Common myeloid progenitor, CD34-positive (primary cell): ENCODE measurements around the gene STK16.

Source experiments
- CTCF ChIA-PET: fragments of 350-600 bp; sonication (Branson Sonifier 250); formaldehyde crosslinking; loops from one replicate; lab custom pipeline; 2021; ENCODE audit warnings: antibody characterized with exemption; lab: Charles Lee
- POLR2A ChIA-PET: fragments of 350-600 bp; sonication (Branson Sonifier 250); formaldehyde crosslinking; loops from one replicate; lab custom pipeline; 2021; ENCODE audit warnings: antibody characterized with exemption; lab: Charles Lee
- DNase-seq, 3 donors: peaks; one replicate each; pipeline versions ENCODE4 v3.0.0 to v3.0.0-alpha.2; 2013
- H3K27ac ChIP-seq, 2 experiments: 1 replicate in 1 of 2; 2 replicates in 1 of 2; pipeline ENCODE4 v1.7.0; 2013; ENCODE audit warnings: inconsistent platforms in 2 of 2, low read length in 2 of 2, mild to moderate bottlenecking in 2 of 2, low read depth in 1 of 2, moderate library complexity in 1 of 2; ENCODE audit not compliant: severe bottlenecking in 2 of 2, insufficient read depth in 1 of 2, poor library complexity in 1 of 2
- H3K27me3 ChIP-seq, 5 experiments: replicated peaks in 2 of 5; 1 replicate in 3 of 5; 2 replicates in 2 of 5; pipeline versions ENCODE4 v1.6.1 to v1.7.0; 2013; ENCODE audit warnings: low read length in 4 of 5, mild to moderate bottlenecking in 2 of 5, moderate library complexity in 2 of 5, inconsistent platforms in 1 of 5; ENCODE audit not compliant: insufficient read depth in 5 of 5, control insufficient read depth in 4 of 5
- H3K36me3 ChIP-seq, 4 experiments: 1 replicate in 2 of 4; 2 replicates in 2 of 4; pipeline versions ENCODE4 v1.6.1 to v1.7.0; 2013; ENCODE audit warnings: low read length in 3 of 4, control low read depth in 1 of 4, mild to moderate bottlenecking in 1 of 4; ENCODE audit not compliant: control insufficient read depth in 4 of 4, insufficient read depth in 4 of 4
- H3K4me1 ChIP-seq, 4 experiments: 1 replicate in 3 of 4; 2 replicates in 1 of 4; pipeline versions ENCODE4 v1.6.1 to v1.7.1; 2013; ENCODE audit warnings: low read length in 3 of 4, mild to moderate bottlenecking in 3 of 4, control low read depth in 1 of 4, inconsistent platforms in 1 of 4, moderate library complexity in 1 of 4; ENCODE audit not compliant: control insufficient read depth in 4 of 4, insufficient read depth in 4 of 4; ENCODE audit errors: control extremely low read depth in 1 of 4
- H3K4me3 ChIP-seq, 7 experiments: 1 replicate in 4 of 7; 2 replicates in 3 of 7; pipeline versions ENCODE4 v1.5.1 to v1.7.0; 2013; ENCODE audit warnings: mild to moderate bottlenecking in 7 of 7, low read length in 6 of 7, moderate library complexity in 6 of 7, inconsistent platforms in 2 of 7, low read depth in 2 of 7, control low read depth in 1 of 7; ENCODE audit not compliant: insufficient read depth in 4 of 7, control insufficient read depth in 1 of 7; ENCODE audit errors: extremely low read depth in 1 of 7
- H3K9me3 ChIP-seq, 5 experiments: 1 replicate in 4 of 5; 2 replicates in 1 of 5; pipeline versions ENCODE4 v1.6.1 to v1.7.1; 2013; ENCODE audit warnings: low read length in 4 of 5, mild to moderate bottlenecking in 2 of 5, inconsistent platforms in 1 of 5, low read depth in 1 of 5, moderate library complexity in 1 of 5; ENCODE audit not compliant: control insufficient read depth in 4 of 5, insufficient read depth in 2 of 5; ENCODE audit errors: control extremely low read depth in 1 of 5
- WGBS: methylation state at CpG from one replicate; pipeline ENCODE4 v1.1.5; 2013; ENCODE audit not compliant: insufficient coverage; 5-methylcytosine and 5-hydroxymethylcytosine counted together

The STK16 gene

DNA sequence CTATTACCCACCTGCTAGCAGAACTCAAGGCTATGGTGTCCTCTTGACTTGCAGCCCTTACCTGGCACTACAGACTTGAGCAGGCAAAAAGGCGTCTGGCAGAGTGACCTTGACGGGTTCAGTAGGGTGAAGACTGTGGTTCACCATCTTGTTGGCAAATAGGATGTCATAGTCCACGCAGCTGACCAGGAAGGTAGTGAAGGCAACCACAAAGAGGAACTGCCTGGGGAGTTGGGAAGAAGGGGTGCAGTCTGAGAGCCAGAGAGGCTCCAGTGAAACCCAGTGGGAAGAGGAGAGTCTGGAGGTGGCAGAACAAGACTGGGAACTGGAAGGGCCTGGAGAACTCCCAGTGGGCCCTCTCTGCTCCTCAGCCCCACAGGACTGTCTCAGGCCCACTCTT is 19.9 kb upstream of the STK16 start:
- Histone ChIP-seq H3K9me3 (no peaks in the 10 kb centered on the region), H3K27me3 (no peaks in the 10 kb centered on the region), H3K27ac (no peak overlapping the region), H3K4me3 (no peak overlapping the region), H3K4me1 (peaks cover 7 to 33% (median 29%) of the 10 kb centered on the region in 4 experiments), H3K36me3 (peaks cover 20 to 64% (median 43%) of the 10 kb centered on the region in 4 experiments)
- ChIA-PET CTCF (interaction anchor here (1.3 kb wide), 1 partner anchor 68 kb away, joined by 3 read pairs; no protein-coding TSS in a partner anchor), POLR2A (no interaction called here)
- 37% methylated on average over 3 of the region's 3 CpGs for WGBS
- DNase-seq, result peak in 1 of 3 donors; percentile 26

DNA sequence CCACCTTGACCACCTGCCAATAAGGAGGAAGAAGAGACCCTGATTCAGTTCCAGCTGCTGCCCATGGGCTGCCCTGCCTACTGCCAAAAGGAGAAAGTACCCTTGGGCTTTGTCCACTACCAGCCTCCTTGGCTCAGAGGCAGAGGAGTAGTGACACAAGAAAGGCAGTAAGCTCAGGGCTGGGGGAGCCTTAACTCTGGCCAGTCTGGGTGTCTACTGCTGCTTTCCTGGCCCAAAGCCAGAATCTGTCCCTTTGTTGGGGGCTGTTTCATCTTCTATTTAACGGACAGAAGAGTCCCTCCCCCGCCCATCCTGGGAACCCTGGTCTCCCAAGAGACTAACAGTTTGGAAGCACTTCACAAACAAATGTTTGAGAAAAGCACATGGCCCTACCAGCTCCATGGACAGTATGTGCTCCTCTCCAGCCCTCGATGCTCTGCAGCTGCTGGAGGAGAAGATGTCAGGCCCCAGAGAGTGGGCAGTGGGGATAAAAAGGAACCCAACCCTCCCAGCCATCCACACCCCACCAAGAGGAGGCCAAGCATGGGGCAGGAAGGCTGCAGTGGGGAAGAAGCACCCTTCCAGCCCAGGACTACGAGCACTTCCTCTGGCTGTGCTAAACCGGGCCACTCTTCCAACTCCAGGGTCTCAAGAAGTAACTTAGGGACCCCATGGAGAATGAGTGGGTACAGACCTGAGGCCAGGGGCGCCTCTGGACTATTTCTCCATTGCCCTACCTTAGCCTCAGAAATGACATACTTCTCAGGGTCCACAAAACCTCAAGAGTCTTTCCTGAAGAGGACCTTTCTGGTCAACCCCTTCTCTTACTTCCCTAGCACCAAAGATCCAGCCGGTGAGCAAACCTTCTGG is 17.0 kb upstream of the STK16 start:
- 35% methylated on average over 6 of the region's 7 CpGs for WGBS
- Histone ChIP-seq H3K36me3 (peaks cover 21 to 52% (median 31%) of the 10 kb centered on the region in 4 experiments), H3K4me3 (peak overlapping the region; percentile 60 to 98 (median 91)), H3K9me3 (no peaks in the 10 kb centered on the region), H3K4me1 (peaks cover 10 to 41% (median 36%) of the 10 kb centered on the region in 4 experiments), H3K27me3 (no peaks in the 10 kb centered on the region), H3K27ac (peak overlapping the region; percentile 85 to 90)
- DNase-seq, result no peak
- POLR2A ChIA-PET, result interaction anchor here (0.6 to 2.0 kb wide), 5 partner anchors 9 to 415 kb away, joined by 3 to 12 read pairs (median 4); partner anchors contain the start of genes ABCB6, GLB1L, STK16 and TUBA4A
- CTCF ChIA-PET, result interaction anchor here (1.5 to 5.2 kb wide), 5 partner anchors 13 to 198 kb away, joined by 3 to 41 read pairs (median 15); partner anchors contain the start of genes GLB1L, STK16, TUBA4A and TUBA4B

DNA sequence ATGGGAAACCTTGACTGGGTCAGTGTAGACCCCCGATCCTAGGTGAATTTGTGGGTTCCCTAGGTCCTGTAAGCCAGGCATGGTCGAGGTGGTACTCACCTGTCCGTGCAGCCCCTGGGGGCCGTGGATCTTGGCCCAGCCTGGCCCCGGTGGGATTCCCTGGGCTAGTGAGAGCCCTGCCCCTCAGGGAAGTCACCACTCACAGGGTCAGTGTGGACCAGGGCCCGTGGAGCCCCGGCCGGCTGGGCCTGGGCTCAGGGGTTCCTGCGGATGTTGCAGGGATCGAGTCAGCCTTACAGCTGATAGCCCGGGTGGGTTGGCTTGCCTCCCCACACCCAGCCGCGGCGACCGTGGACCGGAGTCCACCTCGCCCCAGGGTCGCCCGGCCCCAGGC is 16.4 kb upstream of the STK16 start:
- H3K4me1 ChIP-seq, result peaks cover 10 to 41% (median 36%) of the 10 kb centered on the region in 4 experiments
- peak overlapping the region; percentile 60 to 98 (median 91) for H3K4me3 ChIP-seq

DNA sequence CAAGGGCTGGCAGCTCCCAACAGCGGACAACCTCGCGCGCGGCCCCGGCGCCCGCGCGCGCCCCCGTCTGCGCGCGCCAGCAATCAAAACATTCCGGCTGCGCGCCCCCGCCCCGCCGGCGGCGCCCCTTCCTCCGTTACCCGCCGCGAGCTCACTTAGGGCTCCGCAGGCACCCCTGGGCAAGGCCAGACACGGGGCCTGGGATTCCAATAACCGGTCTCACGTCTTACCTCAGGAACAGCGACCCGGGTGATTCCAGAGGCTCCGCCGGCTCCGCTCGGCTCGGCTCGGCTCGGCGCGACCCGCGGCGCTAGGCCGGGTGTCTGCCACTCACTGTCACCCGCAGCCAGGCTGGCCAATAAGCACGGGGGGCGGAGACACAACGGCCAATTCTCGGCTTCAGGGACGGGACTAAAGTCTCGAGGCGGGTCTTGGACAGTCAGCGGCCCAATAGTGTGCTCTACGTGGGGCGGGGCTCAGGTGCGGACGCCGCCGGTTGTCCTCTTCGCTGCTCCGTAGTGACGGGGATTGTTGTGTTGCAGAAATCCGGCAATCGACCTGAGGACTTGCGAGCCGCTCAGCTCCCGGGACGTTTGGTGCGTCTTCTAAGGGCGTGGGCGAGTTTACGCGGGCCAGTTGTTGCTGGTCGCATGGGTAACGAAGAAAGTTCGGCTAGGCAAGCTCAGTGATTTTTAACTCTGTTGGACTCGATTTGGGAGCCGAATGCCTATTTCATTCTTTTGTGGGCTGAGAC is 15.8 kb upstream of the STK16 start, which contains the start of the genes ANKZF1 and ATG9A:
TSS of gene ANKZF1 (plus strand) at position 502 of the 754 bp plus-strand sequence. CDS start 452 bp downstream, outside the sequence.
TSS of gene ATG9A (minus strand) at position 332 of the 754 bp plus-strand sequence. CDS start 1,612 bp downstream, outside the sequence.
- peak within 1 kb of the TSS; percentile 85 to 90 for H3K27ac ChIP-seq
- H3K36me3 ChIP-seq, result peaks cover 20 to 52% (median 30%) of the 10 kb centered on the region in 4 experiments
- peak; percentile 97 to 99 (median 99) for DNase-seq
- H3K4me3 ChIP-seq, result peak within 1 kb of the TSS; percentile 60 to 98 (median 91)
- under 1% methylated on average over 68 of the region's 80 CpGs for WGBS
- ChIA-PET CTCF (interaction anchor here (0.9 to 5.2 kb wide), 11 partner anchors 10 to 66 kb away, joined by 3 to 41 read pairs (median 5); partner anchors contain the start of genes DNAJB2, GLB1L, STK16 and TUBA4A), POLR2A (interaction anchor here (0.7 to 2.0 kb wide), 9 partner anchors 11 to 65 kb away, joined by 3 to 12 read pairs (median 4); partner anchors contain the start of genes ABCB6, DNAJB2, GLB1L and STK16)
- H3K27me3 ChIP-seq, result no peaks in the 10 kb centered on the region
- no peaks in the 10 kb centered on the region for H3K9me3 ChIP-seq
- H3K4me1 ChIP-seq, result peaks cover 10 to 41% (median 36%) of the 10 kb centered on the region in 4 experiments

More for the DNA sequence above, 16.4 kb upstream of the STK16 start:
- ChIA-PET CTCF (interaction anchor here (1.1 to 5.2 kb wide), 10 partner anchors 9 to 67 kb away, joined by 3 to 41 read pairs (median 6); partner anchors contain the start of genes GLB1L, STK16, TUBA4A and TUBA4B), POLR2A (interaction anchor here (0.7 to 2.0 kb wide), 5 partner anchors 10 to 26 kb away, joined by 3 to 12 read pairs (median 4); partner anchors contain the start of genes ABCB6, GLB1L, STK16 and TUBA4A)
- Histone ChIP-seq H3K27ac (peak overlapping the region; percentile 85 to 90), H3K27me3 (no peaks in the 10 kb centered on the region), H3K9me3 (no peaks in the 10 kb centered on the region), H3K36me3 (peaks cover 20 to 52% (median 31%) of the 10 kb centered on the region in 4 experiments)
- DNase-seq, result no peak
- 1% methylated on average over 16 of the region's 19 CpGs for WGBS

DNA sequence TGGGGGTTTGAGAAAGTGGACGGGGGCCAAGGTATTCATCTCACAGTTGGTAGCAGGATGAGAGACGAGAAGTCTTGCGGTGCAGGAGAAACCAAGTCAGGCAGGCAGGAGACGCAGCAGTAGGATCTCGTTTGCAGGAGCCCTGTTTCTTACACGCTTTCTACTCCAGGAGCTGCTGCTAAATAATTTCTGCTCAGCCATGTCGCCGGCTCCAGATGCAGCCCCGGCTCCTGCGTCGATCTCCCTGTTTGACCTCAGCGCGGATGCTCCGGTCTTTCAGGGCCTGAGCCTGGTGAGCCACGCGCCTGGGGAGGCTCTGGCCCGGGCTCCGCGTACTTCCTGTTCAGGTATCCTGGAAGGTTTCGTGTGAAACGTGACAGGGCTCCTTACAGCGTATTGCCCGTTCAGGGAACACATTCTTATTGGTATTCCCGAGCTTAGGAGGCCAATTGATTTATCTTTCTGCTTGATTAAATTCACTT is 15.2 kb upstream of the STK16 start:
- Histone ChIP-seq H3K4me3 (peak overlapping the region; percentile 60 to 98 (median 91)), H3K27ac (peak overlapping the region; percentile 85 to 90), H3K9me3 (no peaks in the 10 kb centered on the region), H3K27me3 (no peaks in the 10 kb centered on the region), H3K4me1 (peaks cover 9 to 38% (median 35%) of the 10 kb centered on the region in 4 experiments), H3K36me3 (peaks cover 19 to 52% (median 30%) of the 10 kb centered on the region in 4 experiments)
- POLR2A ChIA-PET, result interaction anchor here (1.0 to 2.0 kb wide), 6 partner anchors 11 to 65 kb away, joined by 3 to 12 read pairs (median 4); partner anchors contain the start of genes ABCB6, DNAJB2, GLB1L and STK16
- CTCF ChIA-PET, result interaction anchor here (0.8 to 5.2 kb wide), 12 partner anchors 9 to 66 kb away, joined by 3 to 41 read pairs (median 4); partner anchors contain the start of genes DNAJB2, GLB1L, STK16 and TUBA4A
- 0% methylated on average over 21 of the region's 24 CpGs for WGBS
- DNase-seq, result peak in 1 of 3 donors; percentile 39

DNA sequence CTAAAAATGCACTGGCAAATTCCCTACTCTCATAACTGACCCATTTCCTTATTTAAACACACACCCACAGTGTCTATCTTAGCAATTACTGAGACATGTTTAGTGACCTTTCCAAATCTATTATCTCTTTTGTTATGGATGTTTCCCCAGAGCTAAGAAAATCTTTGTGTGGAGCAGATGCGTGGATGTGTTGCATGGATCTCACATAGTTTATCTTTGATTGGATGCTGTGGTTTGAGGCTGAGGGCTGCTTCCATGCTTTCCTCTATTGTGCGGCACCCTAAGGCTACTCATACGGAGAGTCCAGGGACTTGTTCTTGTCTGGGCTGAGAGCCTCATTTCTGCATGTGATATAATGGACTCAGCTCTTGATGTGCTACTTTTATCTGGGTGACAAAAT is 10.9 kb upstream of the STK16 start:
- no peak for DNase-seq
- Histone ChIP-seq H3K36me3 (peaks cover 32 to 75% (median 51%) of the 10 kb centered on the region in 4 experiments), H3K9me3 (no peaks in the 10 kb centered on the region), H3K27me3 (no peaks in the 10 kb centered on the region), H3K27ac (no peak overlapping the region), H3K4me3 (no peak overlapping the region), H3K4me1 (peaks cover 3 to 15% (median 12%) of the 10 kb centered on the region in 4 experiments)
- ChIA-PET POLR2A (no interaction called here), CTCF (interaction anchor here (0.9 to 1.8 kb wide), 3 partner anchors 10 to 26 kb away, joined by 3 to 8 read pairs (median 3); partner anchors contain the start of genes GLB1L and STK16)
- WGBS, result 100% methylated on average over 1 of the region's 3 CpGs
